C4-2B (cell line): Measurements from ENCODE around the gene PINLYP.

Experiments
- ZFX ChIP-seq: fragments of 450-650 bp; IDR thresholded peaks from 2 replicates; pipeline ENCODE4 v1.6.1; 2017
- TF ChIP-seq, protein P1 (sequence below): fragments of 450-650 bp; conservative IDR thresholded peaks from 2 replicates; pipeline ENCODE4 v1.5.1; 2017; ENCODE audit warnings: mild to moderate bottlenecking

- TF ChIP-seq, protein P1, sequence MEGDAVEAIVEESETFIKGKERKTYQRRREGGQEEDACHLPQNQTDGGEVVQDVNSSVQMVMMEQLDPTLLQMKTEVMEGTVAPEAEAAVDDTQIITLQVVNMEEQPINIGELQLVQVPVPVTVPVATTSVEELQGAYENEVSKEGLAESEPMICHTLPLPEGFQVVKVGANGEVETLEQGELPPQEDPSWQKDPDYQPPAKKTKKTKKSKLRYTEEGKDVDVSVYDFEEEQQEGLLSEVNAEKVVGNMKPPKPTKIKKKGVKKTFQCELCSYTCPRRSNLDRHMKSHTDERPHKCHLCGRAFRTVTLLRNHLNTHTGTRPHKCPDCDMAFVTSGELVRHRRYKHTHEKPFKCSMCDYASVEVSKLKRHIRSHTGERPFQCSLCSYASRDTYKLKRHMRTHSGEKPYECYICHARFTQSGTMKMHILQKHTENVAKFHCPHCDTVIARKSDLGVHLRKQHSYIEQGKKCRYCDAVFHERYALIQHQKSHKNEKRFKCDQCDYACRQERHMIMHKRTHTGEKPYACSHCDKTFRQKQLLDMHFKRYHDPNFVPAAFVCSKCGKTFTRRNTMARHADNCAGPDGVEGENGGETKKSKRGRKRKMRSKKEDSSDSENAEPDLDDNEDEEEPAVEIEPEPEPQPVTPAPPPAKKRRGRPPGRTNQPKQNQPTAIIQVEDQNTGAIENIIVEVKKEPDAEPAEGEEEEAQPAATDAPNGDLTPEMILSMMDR = no peak
- no peak for TF ChIP-seq ZFX
These were observed 20.6 kb downstream of the PINLYP start, which contains the start of the genes IRGQ and ZNF576 for GRCh38 chr19:43595999-43596841.
